ENCODE data around the gene SOX18.
"Not testable (repeated sequence)": the region's sequence is repeated elsewhere in the genome, so short reads cannot be mapped to it uniquely, and the experiment has no call there.

The SOX18 gene

GRCh38 chr20:64090165-64090564, 40.7 kb upstream of the SOX18 start:
- no peak for FAIRE-seq
- TF ChIP-seq PAX5 (IDR thresholded peaks at IDR 0.05; ENCODE audit: insufficient read depth, low read length, severe bottlenecking) (no peak), POLR2AphosphoS5 (IDR thresholded peaks at IDR 0.05; ENCODE audit: low read depth, low read length) (no peak), POLR2A (IDR thresholded peaks at IDR 0.05; ENCODE audit: low read depth, low read length) (no peak), SPI1 (IDR thresholded peaks at IDR 0.05; ENCODE audit: low read depth, low read length) (no peak), TAF1 (IDR thresholded peaks at IDR 0.05; ENCODE audit: low read depth, low read length) (no peak), POU2F2 (IDR thresholded peaks at IDR 0.05; ENCODE audit: low read depth, low read length) (no peak)
- DNase-seq (ENCODE audit: insufficient read length, low spot score): no peak

- FAIRE-seq: peak; percentile 93
- DNase-seq (ENCODE audit: insufficient read length, low spot score): not testable (repeated sequence)
Measured at GRCh38 chr20:64088586-64088985, 39.1 kb upstream of the SOX18 start.

- DNase-seq (ENCODE audit: insufficient read length, low spot score); FAIRE-seq: not testable (repeated sequence)
Measured at GRCh38 chr20:64087226-64087825, 37.9 kb upstream of the SOX18 start.

GRCh38 chr20:64086801-64087200, 37.4 kb upstream of the SOX18 start:
- TF ChIP-seq PAX5 (IDR thresholded peaks at IDR 0.05; ENCODE audit: insufficient read depth, low read length, severe bottlenecking) (no peak), POLR2A (IDR thresholded peaks at IDR 0.05; ENCODE audit: low read depth, low read length) (no peak), POU2F2 (IDR thresholded peaks at IDR 0.05; ENCODE audit: low read depth, low read length) (no peak), POLR2AphosphoS5 (IDR thresholded peaks at IDR 0.05; ENCODE audit: low read depth, low read length) (no peak), TAF1 (IDR thresholded peaks at IDR 0.05; ENCODE audit: low read depth, low read length) (no peak), SPI1 (IDR thresholded peaks at IDR 0.05; ENCODE audit: low read depth, low read length) (no peak)
- FAIRE-seq (no peak), DNase-seq (ENCODE audit: insufficient read length, low spot score) (no peak)

- TF ChIP-seq POLR2A (IDR thresholded peaks at IDR 0.05; ENCODE audit: low read depth, low read length) (no peak), POU2F2 (IDR thresholded peaks at IDR 0.05; ENCODE audit: low read depth, low read length) (no peak), SPI1 (IDR thresholded peaks at IDR 0.05; ENCODE audit: low read depth, low read length) (no peak), PAX5 (IDR thresholded peaks at IDR 0.05; ENCODE audit: insufficient read depth, low read length, severe bottlenecking) (no peak), POLR2AphosphoS5 (IDR thresholded peaks at IDR 0.05; ENCODE audit: low read depth, low read length) (no peak), TAF1 (IDR thresholded peaks at IDR 0.05; ENCODE audit: low read depth, low read length) (no peak)
- FAIRE-seq (no peak), DNase-seq (ENCODE audit: insufficient read length, low spot score) (no peak)
Measured at GRCh38 chr20:64084685-64085152, 35.3 kb upstream of the SOX18 start.

- FAIRE-seq (peak; percentile 13), DNase-seq (ENCODE audit: insufficient read length, low spot score) (no peak)
- TF ChIP-seq POLR2A (IDR thresholded peaks at IDR 0.05; ENCODE audit: low read depth, low read length): no peak
- no peak for TF ChIP-seq POU2F2 (IDR thresholded peaks at IDR 0.05; ENCODE audit: low read depth, low read length)
- TF ChIP-seq POLR2AphosphoS5 (IDR thresholded peaks at IDR 0.05; ENCODE audit: low read depth, low read length): no peak
- TF ChIP-seq SPI1 (IDR thresholded peaks at IDR 0.05; ENCODE audit: low read depth, low read length): no peak
- no peak for TF ChIP-seq TAF1 (IDR thresholded peaks at IDR 0.05; ENCODE audit: low read depth, low read length)
- TF ChIP-seq PAX5 (IDR thresholded peaks at IDR 0.05; ENCODE audit: insufficient read depth, low read length, severe bottlenecking): no peak
Measured at GRCh38 chr20:64083804-64084684, 34.6 kb upstream of the SOX18 start, which contains the start of gene LKAAEAR1. Gene LKAAEAR1, minus strand, starts transcription at chr20:64084398. Its CDS starts 179 bp downstream, at chr20:64084219.

GRCh38 chr20:64083378-64083803, 34.0 kb upstream of the SOX18 start:
- no peak for DNase-seq (ENCODE audit: insufficient read length, low spot score)
- no peak for TF ChIP-seq POLR2A (IDR thresholded peaks at IDR 0.05; ENCODE audit: low read depth, low read length)
- TF ChIP-seq SPI1 (IDR thresholded peaks at IDR 0.05; ENCODE audit: low read depth, low read length): no peak
- TF ChIP-seq TAF1 (IDR thresholded peaks at IDR 0.05; ENCODE audit: low read depth, low read length): no peak
- TF ChIP-seq POLR2AphosphoS5 (IDR thresholded peaks at IDR 0.05; ENCODE audit: low read depth, low read length): no peak
- no peak for TF ChIP-seq PAX5 (IDR thresholded peaks at IDR 0.05; ENCODE audit: insufficient read depth, low read length, severe bottlenecking)
- no peak for TF ChIP-seq POU2F2 (IDR thresholded peaks at IDR 0.05; ENCODE audit: low read depth, low read length)
- FAIRE-seq: peak; percentile 54

GRCh38 chr20:64082820-64083377, 33.5 kb upstream of the SOX18 start:
- TF ChIP-seq POU2F2 (IDR thresholded peaks at IDR 0.05; ENCODE audit: low read depth, low read length) (no peak), PAX5 (IDR thresholded peaks at IDR 0.05; ENCODE audit: insufficient read depth, low read length, severe bottlenecking) (no peak), POLR2AphosphoS5 (IDR thresholded peaks at IDR 0.05; ENCODE audit: low read depth, low read length) (no peak), SPI1 (IDR thresholded peaks at IDR 0.05; ENCODE audit: low read depth, low read length) (no peak), POLR2A (IDR thresholded peaks at IDR 0.05; ENCODE audit: low read depth, low read length) (no peak), TAF1 (IDR thresholded peaks at IDR 0.05; ENCODE audit: low read depth, low read length) (no peak)
- FAIRE-seq: no peak

GRCh38 chr20:64082126-64082731, 32.8 kb upstream of the SOX18 start:
- TF ChIP-seq SPI1 (IDR thresholded peaks at IDR 0.05; ENCODE audit: low read depth, low read length) (no peak), PAX5 (IDR thresholded peaks at IDR 0.05; ENCODE audit: insufficient read depth, low read length, severe bottlenecking) (no peak), POU2F2 (IDR thresholded peaks at IDR 0.05; ENCODE audit: low read depth, low read length) (no peak), POLR2A (IDR thresholded peaks at IDR 0.05; ENCODE audit: low read depth, low read length) (no peak), TAF1 (IDR thresholded peaks at IDR 0.05; ENCODE audit: low read depth, low read length) (no peak), POLR2AphosphoS5 (IDR thresholded peaks at IDR 0.05; ENCODE audit: low read depth, low read length) (no peak)
- peak; percentile 66 for FAIRE-seq
- DNase-seq (ENCODE audit: insufficient read length, low spot score): no peak

More at GRCh38 chr20:64082820-64083377, 33.5 kb upstream of the SOX18 start:
- DNase-seq (ENCODE audit: insufficient read length, low spot score): no peak
